Fibroblast of lung (primary cell): ENCODE measurements around the gene ITPR2.

Source experiments
- CTCF ChIP-seq, 2 donors: IDR thresholded peaks in 1 of 2; conservative IDR thresholded peaks in 1 of 2; 1 replicate in 1 of 2; 2 replicates in 1 of 2; pipeline ENCODE4 v1.5.1; 2011 to 2012; ENCODE audit warnings: low read length in 2 of 2, control low read depth in 1 of 2, inconsistent platforms in 1 of 2, low read depth in 1 of 2, mild to moderate bottlenecking in 1 of 2
- EZH2 ChIP-seq: IDR thresholded peaks from 2 replicates; pipeline ENCODE4 v1.5.1; 2012; ENCODE audit warnings: low read length, control low read depth, mild to moderate bottlenecking; ENCODE audit errors: missing control alignments

GRCh38 chr12:26867080-26867479 lies 34.1 kb upstream of the ITPR2 start:
- no peak for TF ChIP-seq EZH2
- TF ChIP-seq CTCF (conservative IDR thresholded peaks at IDR 0.05 in 1 of 2, IDR thresholded peaks at IDR 0.05 in 1 of 2; ENCODE audit: low read depth in 1 of 2, low read length in 2 of 2) = no peak
